HG03066 (cell line): ENCODE results near the gene ITGB1.
"Not testable (repeated sequence)": the region's sequence is repeated elsewhere in the genome, so short reads cannot be mapped to it uniquely, and the experiment has no call there.

Source experiments
- ATAC-seq: cut with Tn5 transposase; IDR thresholded peaks from one replicate; pipeline ENCODE4 v1.9.1; 2021; ENCODE audit warnings: low read depth; ENCODE audit not compliant: unreplicated experiment

Gene ITGB1

GRCh38 chr10:32940321-32941301 is 17.4 kb downstream of the ITGB1 start:
- no peak for ATAC-seq

GRCh38 chr10:32939296-32940111 is 18.5 kb downstream of the ITGB1 start:
- ATAC-seq, result no peak

- ATAC-seq, result no peak
Observed at GRCh38 chr10:32938554-32939061, 19.4 kb downstream of the ITGB1 start.

GRCh38 chr10:32937911-32938424 is 20.1 kb downstream of the ITGB1 start:
- ATAC-seq, result no peak

GRCh38 chr10:32932225-32932729 is 25.8 kb downstream of the ITGB1 start:
- no peak for ATAC-seq

GRCh38 chr10:32931593-32931992 is 26.4 kb downstream of the ITGB1 start:
- no peak for ATAC-seq

GRCh38 chr10:32930036-32930435 is 28.0 kb downstream of the ITGB1 start:
- ATAC-seq, result no peak

- no peak for ATAC-seq
Observed at GRCh38 chr10:32929634-32930033, 28.4 kb downstream of the ITGB1 start.

- ATAC-seq, result no peak
Observed at GRCh38 chr10:32927750-32928149, 30.3 kb downstream of the ITGB1 start.

GRCh38 chr10:32923849-32924248 is 34.2 kb downstream of the ITGB1 start:
- ATAC-seq, result no peak

GRCh38 chr10:32923134-32923533 is 34.9 kb downstream of the ITGB1 start:
- ATAC-seq, result no peak

GRCh38 chr10:32922170-32922569 is 35.9 kb downstream of the ITGB1 start:
- no peak for ATAC-seq

- not testable (repeated sequence) for ATAC-seq
Observed at GRCh38 chr10:32917817-32918216, 40.2 kb downstream of the ITGB1 start.

- no peak for ATAC-seq
Observed at GRCh38 chr10:32911285-32912016, 46.6 kb downstream of the ITGB1 start.

GRCh38 chr10:32909970-32910369 is 48.1 kb downstream of the ITGB1 start:
- ATAC-seq, result not testable (repeated sequence)

GRCh38 chr10:32909456-32909855 is 48.6 kb downstream of the ITGB1 start:
- no peak for ATAC-seq

GRCh38 chr10:32906595-32906994 is 51.4 kb downstream of the ITGB1 start:
- ATAC-seq, result no peak

GRCh38 chr10:32905466-32905865 is 52.6 kb downstream of the ITGB1 start:
- no peak for ATAC-seq

- ATAC-seq, result no peak
Observed at GRCh38 chr10:32901815-32902214, 56.2 kb downstream of the ITGB1 start.
